Breast epithelium (tissue), 3 donors: ENCODE results near the gene OR1M1.
"Not testable (repeated sequence)": the region's sequence is repeated elsewhere in the genome, so short reads cannot be mapped to it uniquely, and the experiment has no call there.

Experiments
- CTCF ChIP-seq, 3 donors: fragments of 450-650 bp; IDR thresholded peaks; one replicate each; pipeline ENCODE4 v1.5.1; 2016 to 2017; ENCODE audit warnings: antibody characterized with exemption in 3 of 3, mild to moderate bottlenecking in 3 of 3, moderate library complexity in 3 of 3
- POLR2A ChIP-seq: fragments of 450-650 bp; IDR thresholded peaks from one replicate; pipeline ENCODE4 v1.6.1; 2016; ENCODE audit warnings: antibody characterized with exemption, mild to moderate bottlenecking, moderate library complexity

GRCh38 chr19:9053674-9054073, 33.2 kb upstream of the OR1M1 start:
- not testable (repeated sequence) for TF ChIP-seq CTCF (IDR thresholded peaks at IDR 0.05); POLR2A
